HG03135 (cell line): ENCODE data around the gene PDE8A.

Experiments used
- ATAC-seq: cut with Tn5 transposase; IDR thresholded peaks from one replicate; pipeline ENCODE4 v1.9.1; 2021; ENCODE audit warnings: mild to moderate bottlenecking, moderate library complexity; ENCODE audit not compliant: unreplicated experiment

PDE8A gene, protein sequence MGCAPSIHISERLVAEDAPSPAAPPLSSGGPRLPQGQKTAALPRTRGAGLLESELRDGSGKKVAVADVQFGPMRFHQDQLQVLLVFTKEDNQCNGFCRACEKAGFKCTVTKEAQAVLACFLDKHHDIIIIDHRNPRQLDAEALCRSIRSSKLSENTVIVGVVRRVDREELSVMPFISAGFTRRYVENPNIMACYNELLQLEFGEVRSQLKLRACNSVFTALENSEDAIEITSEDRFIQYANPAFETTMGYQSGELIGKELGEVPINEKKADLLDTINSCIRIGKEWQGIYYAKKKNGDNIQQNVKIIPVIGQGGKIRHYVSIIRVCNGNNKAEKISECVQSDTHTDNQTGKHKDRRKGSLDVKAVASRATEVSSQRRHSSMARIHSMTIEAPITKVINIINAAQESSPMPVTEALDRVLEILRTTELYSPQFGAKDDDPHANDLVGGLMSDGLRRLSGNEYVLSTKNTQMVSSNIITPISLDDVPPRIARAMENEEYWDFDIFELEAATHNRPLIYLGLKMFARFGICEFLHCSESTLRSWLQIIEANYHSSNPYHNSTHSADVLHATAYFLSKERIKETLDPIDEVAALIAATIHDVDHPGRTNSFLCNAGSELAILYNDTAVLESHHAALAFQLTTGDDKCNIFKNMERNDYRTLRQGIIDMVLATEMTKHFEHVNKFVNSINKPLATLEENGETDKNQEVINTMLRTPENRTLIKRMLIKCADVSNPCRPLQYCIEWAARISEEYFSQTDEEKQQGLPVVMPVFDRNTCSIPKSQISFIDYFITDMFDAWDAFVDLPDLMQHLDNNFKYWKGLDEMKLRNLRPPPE

GRCh38 chr15:84981711-84982300 lies at the start of gene PDE8A:
TSS of gene PDE8A (plus strand) at chr15:84981856. CDS start at chr15:84982163, 307 bp downstream.
- ATAC-seq, result peak; percentile 14

GRCh38 chr15:84934942-84935729 lies 46.5 kb upstream of the PDE8A start:
- no peak for ATAC-seq

DNA sequence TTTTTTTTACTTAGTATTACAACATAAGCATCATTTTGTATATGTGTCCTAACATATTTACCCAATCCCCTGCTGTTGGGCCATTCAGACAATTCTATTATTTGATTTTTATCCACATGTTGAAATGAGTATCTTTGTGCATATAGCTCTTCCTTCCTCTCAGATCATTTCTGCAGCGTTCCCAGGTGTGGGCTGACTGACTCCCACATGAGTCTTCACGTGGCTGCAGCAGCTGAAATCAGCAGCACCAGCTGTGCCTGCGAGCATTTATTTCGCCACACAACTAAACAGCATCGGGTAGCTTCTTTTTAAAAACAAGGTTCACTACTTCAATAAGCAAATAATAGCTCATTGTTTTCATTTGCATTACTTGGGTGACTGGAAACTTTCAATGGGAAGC lies 44.5 kb upstream of the PDE8A start:
- ATAC-seq, result no peak

DNA sequence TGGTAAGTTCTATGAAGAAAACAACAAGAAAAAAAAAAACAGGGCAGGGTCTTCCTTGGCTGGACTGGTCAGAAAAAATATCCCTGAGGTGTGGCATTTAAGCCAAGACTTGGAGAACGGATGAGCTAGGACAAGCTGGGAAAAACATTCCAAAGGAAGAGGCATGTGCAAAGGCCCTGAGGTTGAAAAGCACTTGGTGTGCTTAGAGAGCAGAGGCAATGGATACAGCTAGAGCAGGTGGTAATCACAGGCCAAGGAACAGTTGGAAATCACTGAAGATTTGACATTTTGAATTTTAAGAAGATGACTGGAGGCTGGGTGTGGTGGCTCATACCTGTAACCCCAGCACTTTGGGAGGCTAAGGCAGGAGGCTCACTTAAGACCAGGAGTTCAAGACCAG lies 42.9 kb upstream of the PDE8A start:
- no peak for ATAC-seq

DNA sequence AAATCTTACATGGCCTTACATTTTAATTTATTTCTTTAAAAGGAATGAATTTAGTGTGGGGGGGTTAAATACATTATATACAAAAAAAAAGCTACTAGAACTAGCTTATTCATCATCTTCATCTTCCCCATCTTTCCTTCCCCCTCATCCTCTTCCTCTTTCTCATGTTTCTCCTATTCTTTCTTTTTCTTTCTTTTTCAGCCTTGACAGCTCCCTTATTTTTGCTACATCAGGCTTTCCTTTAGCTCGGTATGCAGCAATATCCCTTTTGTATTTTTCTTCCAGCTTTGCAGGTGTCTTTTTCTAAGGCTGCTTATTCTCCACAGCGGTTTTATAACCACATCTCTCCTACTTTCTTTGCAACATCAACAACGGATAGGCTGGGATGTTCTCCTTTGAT lies 41.3 kb upstream of the PDE8A start:
- ATAC-seq, result no peak

- no peak for ATAC-seq
Measured at GRCh38 chr15:84942456-84942855, 39.2 kb upstream of the PDE8A start.

- no peak for ATAC-seq
Measured at GRCh38 chr15:84944311-84944710, 37.3 kb upstream of the PDE8A start.

GRCh38 chr15:84944861-84945260 lies 36.8 kb upstream of the PDE8A start:
- ATAC-seq, result no peak

DNA sequence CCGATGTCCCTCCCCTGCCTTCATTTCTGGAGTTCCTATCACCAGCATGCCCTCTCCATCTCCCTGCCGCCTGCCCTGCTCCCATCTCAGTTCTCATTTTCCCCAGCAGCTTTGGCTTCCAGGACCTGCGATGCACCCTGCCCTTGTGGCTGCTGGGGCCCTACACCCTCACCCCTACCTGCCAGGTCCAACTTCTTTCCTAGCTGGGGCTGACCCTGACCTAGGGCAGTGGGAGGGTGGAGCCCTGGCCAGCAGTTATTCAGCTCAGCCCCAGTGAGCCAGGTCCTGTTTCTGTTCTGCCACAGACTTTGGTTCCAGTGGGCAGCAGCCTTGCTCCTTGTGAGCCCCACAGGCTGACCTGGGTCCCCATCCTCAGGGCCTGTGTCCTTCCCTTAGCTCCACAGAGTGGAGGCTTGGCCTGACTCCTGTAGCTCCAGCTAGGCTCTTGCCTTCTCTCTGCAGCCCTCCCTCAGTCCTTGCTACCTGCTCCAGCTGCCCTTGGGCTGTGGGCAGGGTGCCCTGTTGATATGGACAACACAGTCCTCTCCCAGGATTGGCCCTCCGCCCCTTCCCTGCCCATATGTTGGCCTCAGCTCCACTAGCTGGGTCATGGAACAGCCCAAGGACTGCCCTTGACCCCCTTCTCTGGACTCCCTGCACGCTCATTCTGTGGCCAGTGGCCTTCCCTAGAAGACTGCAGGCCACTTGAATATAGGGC lies 34.7 kb upstream of the PDE8A start:
- ATAC-seq, result no peak

- no peak for ATAC-seq
Measured at GRCh38 chr15:84947947-84948830, 33.5 kb upstream of the PDE8A start.

GRCh38 chr15:84949043-84949442 lies 32.6 kb upstream of the PDE8A start:
- no peak for ATAC-seq

- no peak for ATAC-seq
Measured at GRCh38 chr15:84949845-84950569, 31.6 kb upstream of the PDE8A start.

DNA sequence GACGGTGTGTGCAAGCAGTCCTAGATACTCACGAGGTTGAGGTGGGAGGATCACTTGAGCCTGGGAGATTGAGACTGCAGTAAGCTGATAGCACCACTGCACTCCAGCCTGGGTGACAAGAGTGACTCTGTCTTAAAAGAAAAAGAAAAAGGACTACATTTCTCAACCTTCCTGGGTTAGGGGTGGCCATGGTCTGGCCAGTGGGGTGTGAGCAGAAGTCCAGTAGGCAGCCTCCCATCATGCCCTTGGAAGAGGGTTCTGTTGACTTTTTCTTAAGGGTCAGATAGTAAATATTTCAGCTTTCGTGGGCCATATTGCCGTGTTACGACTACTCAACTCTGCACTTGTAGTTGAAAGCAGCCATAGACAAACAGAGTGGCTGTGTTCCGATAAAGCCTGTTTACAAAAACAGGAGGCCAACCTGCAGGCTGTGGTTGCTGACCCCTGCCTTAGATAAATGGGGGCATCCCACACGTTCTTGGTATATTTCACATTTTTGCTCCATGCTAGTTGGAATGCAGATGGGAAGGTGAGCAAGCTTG lies 31.0 kb upstream of the PDE8A start:
- ATAC-seq, result no peak

DNA sequence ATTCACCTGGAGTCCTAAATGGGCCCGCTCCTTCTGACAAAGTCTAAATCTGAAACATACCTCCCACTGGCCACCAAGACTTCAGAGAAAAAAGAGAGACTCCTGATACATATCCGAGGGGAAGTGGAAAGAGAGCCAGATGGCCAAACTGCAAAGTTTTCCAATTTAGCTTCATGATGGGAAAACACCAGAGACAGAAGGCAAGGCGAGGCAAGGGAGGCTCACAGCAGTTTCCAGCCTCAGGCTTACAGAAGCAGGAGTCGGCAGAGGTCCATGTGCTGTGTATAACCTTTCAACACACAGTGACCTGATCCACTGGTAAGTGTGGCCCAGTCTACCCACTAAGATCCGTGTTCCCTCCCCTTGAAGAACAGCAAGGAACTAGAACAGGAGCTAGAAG lies 29.9 kb upstream of the PDE8A start:
- no peak for ATAC-seq

- no peak for ATAC-seq
Measured at GRCh38 chr15:84953136-84953535, 28.5 kb upstream of the PDE8A start.

- no peak for ATAC-seq
Measured at GRCh38 chr15:84953726-84954125, 27.9 kb upstream of the PDE8A start.

- ATAC-seq, result no peak
Measured at GRCh38 chr15:84955089-84955848, 26.4 kb upstream of the PDE8A start.

- ATAC-seq, result no peak
Measured at GRCh38 chr15:84956199-84956598, 25.5 kb upstream of the PDE8A start.
